Stimulated activated CD8-positive, alpha-beta memory T cell treated with anti-CD3 and anti-CD28 coated beads, Interleukin-12 subunit alpha, Interleukin-12 subunit beta, amount 100 ng/mL, for 1 hour (primary cell): ENCODE data around the gene POLR3A.
"Not testable (repeated sequence)": the region's sequence is repeated elsewhere in the genome, so short reads cannot be mapped to it uniquely, and the experiment has no call there.

Experiments
- DNase-seq: peaks from one replicate; pipeline ENCODE4 v3.0.0-alpha.2; 2020; ENCODE audit warnings: low read depth

The POLR3A gene

GRCh38 chr10:78019264-78019663 lies 10.1 kb downstream of the POLR3A start:
- no peak for DNase-seq

- DNase-seq, result no peak
Observed at GRCh38 chr10:78017856-78018255, 11.5 kb downstream of the POLR3A start.

GRCh38 chr10:78015546-78015945 lies 13.8 kb downstream of the POLR3A start:
- no peak for DNase-seq

GRCh38 chr10:78013564-78013963 lies 15.8 kb downstream of the POLR3A start:
- DNase-seq, result no peak

- DNase-seq, result no peak
Observed at GRCh38 chr10:78011065-78011464, 18.2 kb downstream of the POLR3A start.

- no peak for DNase-seq
Observed at GRCh38 chr10:78010278-78010677, 19.0 kb downstream of the POLR3A start.

GRCh38 chr10:78009662-78010061 lies 19.7 kb downstream of the POLR3A start:
- no peak for DNase-seq

GRCh38 chr10:78007172-78007571 lies 22.1 kb downstream of the POLR3A start:
- no peak for DNase-seq

GRCh38 chr10:78004215-78005026 lies 24.9 kb downstream of the POLR3A start:
- no peak for DNase-seq

- DNase-seq, result no peak
Observed at GRCh38 chr10:78002541-78003288, 26.6 kb downstream of the POLR3A start.

- no peak for DNase-seq
Observed at GRCh38 chr10:78000956-78001472, 28.3 kb downstream of the POLR3A start.

- no peak for DNase-seq
Observed at GRCh38 chr10:78000206-78000605, 29.1 kb downstream of the POLR3A start.

- not testable (repeated sequence) for DNase-seq
Observed at GRCh38 chr10:77998780-77999179, 30.5 kb downstream of the POLR3A start.

GRCh38 chr10:77993620-77994019 lies 35.7 kb downstream of the POLR3A start:
- no peak for DNase-seq

GRCh38 chr10:77989081-77989724 lies 40.1 kb downstream of the POLR3A start:
- no peak for DNase-seq

GRCh38 chr10:77987671-77988255 lies 41.6 kb downstream of the POLR3A start:
- DNase-seq, result no peak

GRCh38 chr10:77984986-77985385 lies 44.3 kb downstream of the POLR3A start:
- DNase-seq, result no peak

GRCh38 chr10:77983384-77984341 lies 45.7 kb downstream of the POLR3A start:
- DNase-seq, result no peak

GRCh38 chr10:77981281-77981680 lies 48.0 kb downstream of the POLR3A start:
- DNase-seq, result no peak

- no peak for DNase-seq
Observed at GRCh38 chr10:77979221-77979620, 50.1 kb downstream of the POLR3A start.

GRCh38 chr10:77978360-77978759 lies 51.0 kb downstream of the POLR3A start:
- no peak for DNase-seq
